AG04449 (cell line): Measurements from ENCODE around the gene AADACL4.

Experiments
- CTCF ChIA-PET: fragments of 350-600 bp; formaldehyde crosslinking; extraction: SDS; loops from one replicate; lab custom pipeline; 2021; ENCODE audit warnings: antibody characterized with exemption; lab: Yijun Ruan, JAX
- POLR2A ChIA-PET: fragments of 400-600, 350-600 bp; formaldehyde crosslinking; extraction: SDS; loops from one replicate; lab custom pipeline; 2020; ENCODE audit warnings: antibody characterized with exemption, inconsistent platforms; lab: Yijun Ruan, JAX
- DNase-seq: peaks from one replicate; pipeline ENCODE4 v3.0.0-alpha.2; 2010; ENCODE audit warnings: low read depth, low spot score
- H3K4me3 ChIP-seq: 2 replicates; pipeline ENCODE4 v1.5.1; 2011; ENCODE audit warnings: low read depth, mild to moderate bottlenecking, control low read depth, low read length
- TF ChIP-seq, protein P1 (sequence below): IDR thresholded peaks from one replicate; pipeline ENCODE4 v1.5.1; 2011; ENCODE audit warnings: mild to moderate bottlenecking, moderate library complexity, low read length, control low read depth, inconsistent platforms; ENCODE audit not compliant: insufficient read depth; ENCODE audit errors: missing control alignments

AADACL4 gene

DNA sequence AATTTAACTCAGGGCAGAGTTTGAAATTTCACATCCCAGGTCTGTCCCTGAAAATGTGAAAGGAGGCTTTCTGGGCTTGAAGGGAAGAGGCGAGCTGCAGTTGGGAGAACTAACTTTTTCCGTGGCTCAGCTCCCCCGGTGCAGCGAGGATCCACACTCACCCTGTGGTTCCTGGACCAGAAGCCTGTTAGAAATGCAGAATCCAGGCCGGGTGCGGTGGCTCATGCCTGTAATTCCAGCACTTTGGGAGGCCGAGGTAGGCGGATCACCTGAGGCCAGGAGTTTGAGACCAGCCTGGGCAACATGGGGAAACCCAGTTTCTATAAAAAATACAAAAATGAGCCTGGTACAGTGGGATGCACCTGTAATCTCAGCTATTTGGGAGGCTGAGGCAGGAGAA, 23.0 kb upstream of the AADACL4 start:
- H3K4me3 ChIP-seq, result no peak overlapping the region
- TF ChIP-seq, protein P1, sequence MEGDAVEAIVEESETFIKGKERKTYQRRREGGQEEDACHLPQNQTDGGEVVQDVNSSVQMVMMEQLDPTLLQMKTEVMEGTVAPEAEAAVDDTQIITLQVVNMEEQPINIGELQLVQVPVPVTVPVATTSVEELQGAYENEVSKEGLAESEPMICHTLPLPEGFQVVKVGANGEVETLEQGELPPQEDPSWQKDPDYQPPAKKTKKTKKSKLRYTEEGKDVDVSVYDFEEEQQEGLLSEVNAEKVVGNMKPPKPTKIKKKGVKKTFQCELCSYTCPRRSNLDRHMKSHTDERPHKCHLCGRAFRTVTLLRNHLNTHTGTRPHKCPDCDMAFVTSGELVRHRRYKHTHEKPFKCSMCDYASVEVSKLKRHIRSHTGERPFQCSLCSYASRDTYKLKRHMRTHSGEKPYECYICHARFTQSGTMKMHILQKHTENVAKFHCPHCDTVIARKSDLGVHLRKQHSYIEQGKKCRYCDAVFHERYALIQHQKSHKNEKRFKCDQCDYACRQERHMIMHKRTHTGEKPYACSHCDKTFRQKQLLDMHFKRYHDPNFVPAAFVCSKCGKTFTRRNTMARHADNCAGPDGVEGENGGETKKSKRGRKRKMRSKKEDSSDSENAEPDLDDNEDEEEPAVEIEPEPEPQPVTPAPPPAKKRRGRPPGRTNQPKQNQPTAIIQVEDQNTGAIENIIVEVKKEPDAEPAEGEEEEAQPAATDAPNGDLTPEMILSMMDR, result no peak
- no peak for DNase-seq
- POLR2A ChIA-PET, result interaction anchor here (1.1 kb wide), 1 partner anchor 215 kb away, joined by 4 read pairs; no protein-coding TSS in a partner anchor
- CTCF ChIA-PET, result interaction anchor here (0.7 to 7.7 kb wide), 21 partner anchors 10 to 392 kb away, joined by 3 to 86 read pairs (median 5); no protein-coding TSS in a partner anchor

DNA sequence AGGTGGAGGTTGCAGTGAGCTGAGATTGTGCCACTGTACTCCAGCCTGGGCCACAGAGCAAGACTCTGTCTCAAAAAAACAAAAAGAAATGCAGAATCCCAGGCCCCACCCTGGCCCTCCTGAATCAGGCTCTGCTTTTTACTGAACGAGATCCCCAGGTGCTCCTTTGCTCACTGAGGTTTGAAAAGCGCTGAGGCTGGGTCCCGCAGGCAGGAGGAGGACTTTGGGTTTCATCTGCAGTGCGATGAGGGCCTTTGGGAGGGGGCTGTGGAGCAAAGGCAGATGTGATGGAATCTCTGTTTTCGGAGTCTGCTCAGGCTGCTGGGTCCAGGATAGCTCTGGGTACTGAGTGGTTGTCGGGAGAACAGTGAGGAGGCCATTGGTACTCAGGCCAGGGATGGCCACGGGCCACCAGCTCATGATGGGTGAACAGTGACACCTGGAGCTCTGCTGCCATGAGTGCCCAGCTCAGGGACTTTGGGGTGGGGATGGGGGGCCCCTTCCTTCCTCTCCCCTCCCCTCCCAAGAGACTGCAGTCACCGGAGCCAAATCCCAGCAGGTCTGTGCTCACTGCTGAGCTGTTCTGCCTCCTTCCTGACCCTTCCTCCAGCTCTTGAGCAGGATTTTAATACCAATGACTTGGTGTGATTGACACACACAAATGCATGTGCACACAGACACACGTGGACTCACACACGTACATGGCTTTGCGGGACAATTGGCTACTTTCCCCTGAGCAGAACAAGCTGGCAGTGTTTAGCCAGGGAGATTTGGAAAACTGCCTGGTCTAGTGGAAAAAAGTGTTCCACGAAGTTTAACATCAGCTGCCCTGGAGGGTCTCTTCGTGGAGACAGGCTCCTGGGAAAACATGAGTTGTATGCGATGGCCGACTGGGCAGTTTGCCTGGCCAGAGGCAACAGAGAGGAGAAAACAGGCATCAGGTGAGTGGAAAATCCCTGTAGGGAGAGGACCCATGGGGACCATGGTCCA, 22.2 kb upstream of the AADACL4 start:
- no peak for DNase-seq
- no peak overlapping the region for H3K4me3 ChIP-seq
- TF ChIP-seq, protein P1, result no peak
- POLR2A ChIA-PET, result no interaction called here
- CTCF ChIA-PET, result interaction anchor here (0.7 to 7.7 kb wide), 12 partner anchors 9 to 393 kb away, joined by 3 to 86 read pairs (median 8); no protein-coding TSS in a partner anchor

DNA sequence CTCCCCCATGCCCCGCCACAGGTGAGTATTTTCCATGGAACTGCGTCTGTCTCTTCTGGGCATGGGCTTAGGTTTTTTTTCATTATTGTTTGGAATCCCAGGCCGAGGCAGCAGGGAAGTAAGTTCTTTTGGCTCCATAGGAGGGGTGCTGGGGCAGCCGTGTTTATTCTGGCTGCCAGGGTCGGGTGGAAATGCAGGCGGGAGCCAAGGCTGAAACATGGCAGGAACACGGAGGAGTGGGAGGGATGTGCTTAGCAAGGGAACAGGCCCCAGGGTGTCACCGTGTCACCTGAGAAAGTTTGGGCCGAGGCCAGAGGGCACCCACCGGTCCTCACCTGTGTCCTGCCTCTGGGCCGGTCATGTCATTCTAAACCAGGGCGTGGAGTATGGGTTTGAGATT, 21.4 kb upstream of the AADACL4 start:
- ChIA-PET POLR2A (no interaction called here), CTCF (interaction anchor here (1.2 to 7.7 kb wide), 5 partner anchors 8 to 346 kb away, joined by 3 to 86 read pairs (median 37); no protein-coding TSS in a partner anchor)
- TF ChIP-seq, protein P1, result no peak
- H3K4me3 ChIP-seq, result no peak overlapping the region
- DNase-seq, result no peak

DNA sequence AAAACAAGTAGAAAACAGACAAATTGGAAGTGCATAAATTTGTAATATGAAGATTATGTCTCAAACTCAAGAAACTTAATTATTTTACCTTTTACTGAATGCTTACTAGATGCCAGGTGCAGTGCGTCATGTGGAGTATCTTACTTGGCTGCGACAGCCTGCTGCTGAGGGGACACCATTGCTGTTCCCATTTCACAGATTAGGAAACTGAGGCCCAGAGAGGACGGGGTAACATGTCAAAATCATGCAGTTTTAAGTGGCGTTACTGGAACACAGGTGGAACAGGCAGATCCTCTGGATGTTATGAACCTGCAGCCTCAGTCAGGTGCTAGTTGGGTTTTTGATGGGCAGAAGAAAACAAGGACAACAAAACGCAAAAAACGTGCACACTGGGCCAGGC, 18.6 kb upstream of the AADACL4 start:
- DNase-seq, result no peak
- POLR2A ChIA-PET, result no interaction called here
- CTCF ChIA-PET, result interaction anchor here (1.0 to 2.0 kb wide), 2 partner anchors 34 to 218 kb away, joined by 5 to 7 read pairs; no protein-coding TSS in a partner anchor
- H3K4me3 ChIP-seq, result no peak overlapping the region
- TF ChIP-seq, protein P1, result no peak

DNA sequence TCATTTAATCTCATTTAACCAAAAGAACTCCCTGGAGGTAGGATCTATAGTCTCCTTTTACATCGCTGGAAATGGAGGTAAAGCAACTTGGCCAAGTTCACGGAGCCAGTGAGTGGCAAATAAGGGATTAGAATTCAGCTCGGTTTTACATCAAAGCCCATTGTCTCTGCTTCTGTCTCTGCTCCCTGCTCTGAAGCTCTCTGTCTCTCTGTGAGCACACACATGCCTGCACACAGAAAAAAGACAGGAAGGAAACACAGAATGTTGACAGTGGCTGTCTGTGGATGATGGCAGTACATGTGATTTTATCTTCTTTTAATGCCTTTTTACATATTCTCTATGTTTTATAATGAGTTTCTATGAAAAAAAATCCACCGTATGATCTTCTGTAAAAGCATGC, 17.0 kb upstream of the AADACL4 start:
- H3K4me3 ChIP-seq, result no peak overlapping the region
- ChIA-PET CTCF (interaction anchor here (0.7 to 1.2 kb wide), 2 partner anchors 32 to 313 kb away, joined by 3 read pairs; no protein-coding TSS in a partner anchor), POLR2A (no interaction called here)
- TF ChIP-seq, protein P1, result no peak
- DNase-seq, result no peak

DNA sequence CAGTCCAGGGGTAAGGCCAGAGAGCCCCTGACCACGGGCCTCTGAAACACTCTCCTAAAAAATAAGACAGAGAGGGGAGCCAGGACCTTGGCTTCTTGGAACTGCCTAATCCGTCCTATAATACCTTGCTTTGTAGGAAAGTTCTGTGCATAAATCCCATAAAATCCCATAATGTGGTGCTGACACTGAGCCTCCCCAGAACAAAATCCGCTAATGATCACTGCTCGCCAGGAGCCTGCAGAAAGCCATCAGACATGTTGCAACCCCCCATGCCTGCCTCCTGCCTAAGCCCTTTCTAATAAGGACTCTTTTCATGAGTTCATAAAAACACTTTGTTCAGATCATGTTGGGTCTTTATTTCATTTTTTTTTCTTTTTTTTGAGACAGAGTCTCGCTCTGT, 16.6 kb upstream of the AADACL4 start:
- TF ChIP-seq, protein P1, result no peak
- no peak overlapping the region for H3K4me3 ChIP-seq
- ChIA-PET POLR2A (no interaction called here), CTCF (no interaction called here)
- no peak for DNase-seq
